ENCODE data around the gene MIF. TPM values are rescaled to one million over a fixed set of nuclear protein-coding genes. Genes with fewer than 3 reads are reported as not detected.
A peak's percentile ranks its signal among the peaks of the same experiment; 100 is the strongest.
"Not testable (repeated sequence)": the region's sequence is repeated elsewhere in the genome, so short reads cannot be mapped to it uniquely, and the experiment has no call there.

The MIF gene
- total RNA-seq, 2 donors from 2014 or later = 919 to 1,364 TPM

GRCh38 chr22:23862103-23862502 lies 32.1 kb upstream of the MIF start:
- peak in 1 of 2 donors; percentile 45 for DNase-seq (ENCODE audit: low spot score in 2 of 2)
- Mint-ChIP-seq H3K36me3 (no peaks in the 10 kb centered on the region), H3K9me3 (no peaks in the 10 kb centered on the region), H3K27ac (peak overlapping the region; percentile 78 to 79)
- ATAC-seq = peak in 1 of 2 donors; percentile 23

GRCh38 chr22:23864499-23865154 lies 29.6 kb upstream of the MIF start:
- ATAC-seq = not testable (repeated sequence)

GRCh38 chr22:23868580-23868979 lies 25.6 kb upstream of the MIF start:
- H3K36me3 Mint-ChIP-seq = no peaks in the 10 kb centered on the region
- no peak overlapping the region for H3K27ac Mint-ChIP-seq
- H3K9me3 Mint-ChIP-seq = no peaks in the 10 kb centered on the region
- ATAC-seq = no peak
- DNase-seq (ENCODE audit: low spot score in 2 of 2) = no peak

More at GRCh38 chr22:23864499-23865154, 29.6 kb upstream of the MIF start:
- H3K36me3 Mint-ChIP-seq; DNase-seq (ENCODE audit: low spot score in 2 of 2); H3K27ac Mint-ChIP-seq; H3K9me3 Mint-ChIP-seq: not testable (repeated sequence)

- ATAC-seq = no peak
- no peak for DNase-seq (ENCODE audit: low spot score in 2 of 2)
- Mint-ChIP-seq H3K36me3 (no peaks in the 10 kb centered on the region), H3K9me3 (no peaks in the 10 kb centered on the region), H3K27ac (no peak overlapping the region)
Observed at GRCh38 chr22:23874871-23875270, 19.3 kb upstream of the MIF start.

- H3K36me3 Mint-ChIP-seq = no peaks in the 10 kb centered on the region
- H3K9me3 Mint-ChIP-seq = no peaks in the 10 kb centered on the region
- H3K27ac Mint-ChIP-seq = peak overlapping the region in 1 of 2 donors; percentile 34
- DNase-seq (ENCODE audit: low spot score in 2 of 2) (no peak), ATAC-seq (no peak)
Observed at GRCh38 chr22:23875801-23876200, 18.4 kb upstream of the MIF start.

GRCh38 chr22:23877566-23877965 lies 16.6 kb upstream of the MIF start:
- H3K9me3 Mint-ChIP-seq = no peaks in the 10 kb centered on the region
- no peak overlapping the region for H3K27ac Mint-ChIP-seq
- H3K36me3 Mint-ChIP-seq = no peaks in the 10 kb centered on the region
- ATAC-seq = no peak
- no peak for DNase-seq (ENCODE audit: low spot score in 2 of 2)

GRCh38 chr22:23878219-23878618 lies 16.0 kb upstream of the MIF start:
- ATAC-seq = no peak
- no peak overlapping the region for H3K27ac Mint-ChIP-seq
- no peak for DNase-seq (ENCODE audit: low spot score in 2 of 2)
- H3K36me3 Mint-ChIP-seq = no peaks in the 10 kb centered on the region
- H3K9me3 Mint-ChIP-seq = no peaks in the 10 kb centered on the region

GRCh38 chr22:23882370-23882769 lies 11.8 kb upstream of the MIF start:
- DNase-seq (ENCODE audit: low spot score in 2 of 2) (no peak), ATAC-seq (no peak)
- Mint-ChIP-seq H3K27ac (peak overlapping the region in 1 of 2 donors; percentile 44), H3K36me3 (no peaks in the 10 kb centered on the region), H3K9me3 (no peaks in the 10 kb centered on the region)

GRCh38 chr22:23883658-23884057 lies 10.5 kb upstream of the MIF start:
- Mint-ChIP-seq H3K9me3 (no peaks in the 10 kb centered on the region), H3K27ac (no peak overlapping the region), H3K36me3 (no peaks in the 10 kb centered on the region)
- no peak for ATAC-seq
- DNase-seq (ENCODE audit: low spot score in 2 of 2) = no peak

GRCh38 chr22:23884140-23884539 lies 10.0 kb upstream of the MIF start:
- H3K27ac Mint-ChIP-seq = no peak overlapping the region

GRCh38 chr22:23888615-23889401 lies 5.4 kb upstream of the MIF start:
- H3K36me3 Mint-ChIP-seq = no peaks in the 10 kb centered on the region
- no peaks in the 10 kb centered on the region for H3K9me3 Mint-ChIP-seq
- no peak for ATAC-seq
- H3K27ac Mint-ChIP-seq = peak overlapping the region in 1 of 2 donors; percentile 32
- no peak for DNase-seq (ENCODE audit: low spot score in 2 of 2)

More at GRCh38 chr22:23884140-23884539, 10.0 kb upstream of the MIF start:
- no peak for ATAC-seq
- H3K9me3 Mint-ChIP-seq = no peaks in the 10 kb centered on the region
- H3K36me3 Mint-ChIP-seq = no peaks in the 10 kb centered on the region
- no peak for DNase-seq (ENCODE audit: low spot score in 2 of 2)

- Mint-ChIP-seq H3K36me3 (peaks cover 5 to 6% of the 10 kb centered on the region in 2 donors), H3K27ac (no peak overlapping the region), H3K9me3 (no peaks in the 10 kb centered on the region)
- DNase-seq (ENCODE audit: low spot score in 2 of 2) (no peak), ATAC-seq (no peak)
Observed at GRCh38 chr22:23889620-23890019, 4.6 kb upstream of the MIF start.

- no peaks in the 10 kb centered on the region for H3K9me3 Mint-ChIP-seq
- DNase-seq (ENCODE audit: low spot score in 2 of 2) = no peak
- H3K27ac Mint-ChIP-seq = no peak overlapping the region
- no peak for ATAC-seq
- H3K36me3 Mint-ChIP-seq = peaks cover 12 to 20% of the 10 kb centered on the region in 2 donors
Observed at GRCh38 chr22:23891726-23892125, 2.5 kb upstream of the MIF start.

- Mint-ChIP-seq H3K27ac (peak overlapping the region in 1 of 2 donors; percentile 96), H3K36me3 (peaks cover 14 to 25% of the 10 kb centered on the region in 2 donors), H3K9me3 (no peaks in the 10 kb centered on the region)
- DNase-seq (ENCODE audit: low spot score in 2 of 2) (no peak), ATAC-seq (no peak)
Observed at GRCh38 chr22:23892130-23892529, 2.1 kb upstream of the MIF start.

GRCh38 chr22:23892706-23893105 lies 1.5 kb upstream of the MIF start:
- DNase-seq (ENCODE audit: low spot score in 2 of 2) (no peak), ATAC-seq (no peak)
- H3K36me3 Mint-ChIP-seq = peaks cover 17 to 30% of the 10 kb centered on the region in 2 donors
- H3K9me3 Mint-ChIP-seq = no peaks in the 10 kb centered on the region
- peak overlapping the region; percentile 93 to 96 for H3K27ac Mint-ChIP-seq

- H3K36me3 Mint-ChIP-seq = peaks cover 17 to 33% of the 10 kb centered on the region in 2 donors
- no peak for ATAC-seq
- no peaks in the 10 kb centered on the region for H3K9me3 Mint-ChIP-seq
- peak overlapping the region; percentile 96 for H3K27ac Mint-ChIP-seq
- DNase-seq (ENCODE audit: low spot score in 2 of 2) = no peak
Observed at GRCh38 chr22:23893121-23893944, 850 bp upstream of the MIF start.
